Ishikawa (cell line): ENCODE results near the gene LZTS2.

ENCODE experiments used
- CEBPB ChIP-seq: IDR thresholded peaks from 2 replicates; pipeline ENCODE4 v1.6.1; 2012
- RAD21 ChIP-seq: IDR thresholded peaks from 2 replicates; pipeline ENCODE4 v1.6.1; 2012; ENCODE audit warnings: low read depth
- REST ChIP-seq: IDR thresholded peaks from 2 replicates; pipeline ENCODE4 v1.6.1; 2012; ENCODE audit warnings: low read depth, mild to moderate bottlenecking
- TCF12 ChIP-seq: IDR thresholded peaks from 2 replicates; pipeline ENCODE4 v1.6.1; 2012; ENCODE audit warnings: low read depth
- TF ChIP-seq, protein P1 (sequence below): IDR thresholded peaks from 2 replicates; pipeline ENCODE4 v1.6.1; 2012

DNA sequence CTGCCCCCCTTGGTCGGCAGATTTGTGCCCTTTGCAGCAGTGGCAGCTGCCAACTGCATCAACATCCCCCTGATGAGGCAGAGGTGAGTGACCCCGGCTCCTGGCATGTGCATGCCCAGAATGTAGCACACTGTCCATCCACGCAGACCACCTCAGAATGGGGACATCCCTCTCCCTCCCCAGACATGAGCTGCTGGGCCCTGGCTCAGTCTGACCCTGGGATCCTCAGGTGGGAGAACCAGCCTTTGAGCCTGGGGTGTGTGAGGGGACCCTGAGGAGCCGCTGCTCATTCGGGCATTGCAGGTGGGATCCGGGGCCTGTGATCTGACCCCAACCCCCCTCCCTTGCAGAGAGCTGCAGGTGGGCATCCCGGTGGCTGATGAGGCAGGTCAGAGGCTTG is 37.1 kb downstream of the LZTS2 start:
- TF ChIP-seq, protein P1, sequence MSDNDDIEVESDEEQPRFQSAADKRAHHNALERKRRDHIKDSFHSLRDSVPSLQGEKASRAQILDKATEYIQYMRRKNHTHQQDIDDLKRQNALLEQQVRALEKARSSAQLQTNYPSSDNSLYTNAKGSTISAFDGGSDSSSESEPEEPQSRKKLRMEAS: no peak
- TF ChIP-seq REST (no peak), CEBPB (no peak), TCF12 (no peak), RAD21 (no peak)
